Measurements from ENCODE around the gene TCFL5.
A peak's percentile ranks its signal among the peaks of the same experiment; 100 is the strongest.

TCFL5 gene

DNA sequence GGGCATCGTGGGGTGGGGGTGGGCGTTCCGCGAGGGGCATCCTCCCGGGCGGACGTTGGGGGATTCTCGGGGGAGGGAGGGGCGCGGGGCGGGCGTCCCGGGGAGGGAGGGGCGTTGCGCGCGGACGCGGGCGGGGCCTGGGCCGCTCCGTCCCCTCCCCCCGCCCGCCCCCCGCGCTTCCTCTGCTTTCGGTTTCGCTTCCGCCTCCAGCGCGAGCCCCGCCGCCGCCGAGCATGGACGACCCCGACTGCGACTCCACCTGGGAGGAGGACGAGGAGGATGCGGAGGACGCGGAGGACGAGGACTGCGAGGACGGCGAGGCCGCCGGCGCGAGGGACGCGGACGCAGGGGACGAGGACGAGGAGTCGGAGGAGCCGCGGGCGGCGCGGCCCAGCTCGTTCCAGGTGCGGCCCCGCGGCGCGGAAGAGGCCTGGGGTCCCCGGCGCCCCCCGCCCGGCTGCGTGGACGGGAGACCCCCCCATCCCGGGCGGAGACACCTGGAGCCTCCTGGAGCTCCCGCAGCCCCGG lies 56.9 kb downstream of the TCFL5 start, which contains the start of gene OGFR:
TSS of gene OGFR (plus strand) at position 209 of the 528 bp plus-strand sequence. CDS start at position 234, 25 bp downstream.
- peak within 1 kb of the TSS; percentile 88 to 97 for H3K4me3 ChIP-seq (ENCODE audit: low read depth in 1 of 2, low read length in 2 of 2)
- peaks cover 44% of the 10 kb centered on the region for H3K79me2 ChIP-seq (ENCODE audit: insufficient read depth, low read length)
- H3K36me3 ChIP-seq (ENCODE audit: insufficient read depth, low read length): peaks cover 61% of the 10 kb centered on the region
- H2AFZ ChIP-seq (ENCODE audit: low read depth, low read length): peak within 1 kb of the TSS; percentile 89
- H3K9me3 ChIP-seq (ENCODE audit: insufficient read depth, low read length, severe bottlenecking): no peaks in the 10 kb centered on the region
- DNase-seq (peak; percentile 87), ATAC-seq (ENCODE audit: insufficient read depth, low read depth) (peak; percentile 72)
- peak within 1 kb of the TSS; percentile 97 for H3K4me2 ChIP-seq (ENCODE audit: insufficient read depth, low read length)
- TF ChIP-seq, protein P1, sequence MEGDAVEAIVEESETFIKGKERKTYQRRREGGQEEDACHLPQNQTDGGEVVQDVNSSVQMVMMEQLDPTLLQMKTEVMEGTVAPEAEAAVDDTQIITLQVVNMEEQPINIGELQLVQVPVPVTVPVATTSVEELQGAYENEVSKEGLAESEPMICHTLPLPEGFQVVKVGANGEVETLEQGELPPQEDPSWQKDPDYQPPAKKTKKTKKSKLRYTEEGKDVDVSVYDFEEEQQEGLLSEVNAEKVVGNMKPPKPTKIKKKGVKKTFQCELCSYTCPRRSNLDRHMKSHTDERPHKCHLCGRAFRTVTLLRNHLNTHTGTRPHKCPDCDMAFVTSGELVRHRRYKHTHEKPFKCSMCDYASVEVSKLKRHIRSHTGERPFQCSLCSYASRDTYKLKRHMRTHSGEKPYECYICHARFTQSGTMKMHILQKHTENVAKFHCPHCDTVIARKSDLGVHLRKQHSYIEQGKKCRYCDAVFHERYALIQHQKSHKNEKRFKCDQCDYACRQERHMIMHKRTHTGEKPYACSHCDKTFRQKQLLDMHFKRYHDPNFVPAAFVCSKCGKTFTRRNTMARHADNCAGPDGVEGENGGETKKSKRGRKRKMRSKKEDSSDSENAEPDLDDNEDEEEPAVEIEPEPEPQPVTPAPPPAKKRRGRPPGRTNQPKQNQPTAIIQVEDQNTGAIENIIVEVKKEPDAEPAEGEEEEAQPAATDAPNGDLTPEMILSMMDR (IDR thresholded peaks at IDR 0.05; ENCODE audit: borderline replicate concordance, extremely low read depth, low read length, poor library complexity, severe bottlenecking): no peak
- TF ChIP-seq EZH2 (IDR thresholded peaks at IDR 0.05; ENCODE audit: borderline replicate concordance, low read depth, low read length, severe bottlenecking): no peak
- peak within 1 kb of the TSS; percentile 89 for H3K27ac ChIP-seq (ENCODE audit: low read length)
- peaks cover 45% of the 10 kb centered on the region for H4K20me1 ChIP-seq (ENCODE audit: insufficient read depth, low read length)
- peaks cover 38% of the 10 kb centered on the region for H3K4me1 ChIP-seq (ENCODE audit: insufficient read depth, low read length)
- H3K9ac ChIP-seq (ENCODE audit: low read depth, low read length): peak within 1 kb of the TSS; percentile 85
- no peaks in the 10 kb centered on the region for H3K27me3 ChIP-seq (ENCODE audit: insufficient read depth, low read length, poor library complexity)

DNA sequence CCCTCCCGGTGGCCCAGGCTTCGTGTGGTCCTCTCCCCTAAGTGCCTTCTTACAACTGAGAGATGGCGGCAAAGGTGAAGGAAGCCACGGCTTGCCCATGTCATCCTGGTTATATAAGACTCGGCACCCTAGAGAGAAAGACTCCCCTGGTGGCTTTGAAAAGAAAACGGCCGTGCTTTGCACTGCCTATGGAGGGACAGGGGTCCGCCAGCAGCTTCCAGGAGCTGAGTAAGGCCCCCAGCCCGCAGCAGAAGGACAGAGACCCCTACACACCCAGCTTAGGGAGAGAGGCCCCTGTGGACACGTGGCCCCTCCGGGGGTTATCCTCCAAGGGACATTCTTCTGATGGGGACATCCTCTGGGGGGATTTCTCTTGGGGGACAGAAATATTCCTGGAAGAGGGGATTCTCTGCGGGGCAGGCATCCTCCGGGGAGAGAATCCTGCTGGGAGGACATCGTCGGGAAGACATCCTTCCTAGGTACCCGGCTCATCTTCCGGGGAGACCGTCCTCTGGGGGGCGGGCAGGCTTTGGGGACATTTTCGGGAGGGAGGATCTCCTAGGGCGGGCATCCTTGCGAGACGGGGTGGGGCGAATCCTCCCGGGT lies 57.5 kb downstream of the TCFL5 start:
- TF ChIP-seq, protein P1 (IDR thresholded peaks at IDR 0.05; ENCODE audit: borderline replicate concordance, extremely low read depth, low read length, poor library complexity, severe bottlenecking): peak; percentile 14
- no peak for TF ChIP-seq EZH2 (IDR thresholded peaks at IDR 0.05; ENCODE audit: borderline replicate concordance, low read depth, low read length, severe bottlenecking)
- ATAC-seq (ENCODE audit: insufficient read depth, low read depth): peak; percentile 24
- Histone ChIP-seq H3K9me3 (ENCODE audit: insufficient read depth, low read length, severe bottlenecking) (no peaks in the 10 kb centered on the region), H3K4me1 (ENCODE audit: insufficient read depth, low read length) (peaks cover 38% of the 10 kb centered on the region), H4K20me1 (ENCODE audit: insufficient read depth, low read length) (peaks cover 43% of the 10 kb centered on the region), H3K4me3 (ENCODE audit: low read depth in 1 of 2, low read length in 2 of 2) (peak overlapping the region; percentile 13 to 97; a peak in 3 of 4 replicates), H3K4me2 (ENCODE audit: insufficient read depth, low read length) (peak overlapping the region; percentile 66), H2AFZ (ENCODE audit: low read depth, low read length) (peak overlapping the region; percentile 85), H3K36me3 (ENCODE audit: insufficient read depth, low read length) (peaks cover 61% of the 10 kb centered on the region), H3K27ac (ENCODE audit: low read length) (peak overlapping the region; percentile 63), H3K79me2 (ENCODE audit: insufficient read depth, low read length) (peaks cover 41% of the 10 kb centered on the region), H3K9ac (ENCODE audit: low read depth, low read length) (peak overlapping the region; percentile 47), H3K27me3 (ENCODE audit: insufficient read depth, low read length, poor library complexity) (no peaks in the 10 kb centered on the region)
- DNase-seq: no peak

DNA sequence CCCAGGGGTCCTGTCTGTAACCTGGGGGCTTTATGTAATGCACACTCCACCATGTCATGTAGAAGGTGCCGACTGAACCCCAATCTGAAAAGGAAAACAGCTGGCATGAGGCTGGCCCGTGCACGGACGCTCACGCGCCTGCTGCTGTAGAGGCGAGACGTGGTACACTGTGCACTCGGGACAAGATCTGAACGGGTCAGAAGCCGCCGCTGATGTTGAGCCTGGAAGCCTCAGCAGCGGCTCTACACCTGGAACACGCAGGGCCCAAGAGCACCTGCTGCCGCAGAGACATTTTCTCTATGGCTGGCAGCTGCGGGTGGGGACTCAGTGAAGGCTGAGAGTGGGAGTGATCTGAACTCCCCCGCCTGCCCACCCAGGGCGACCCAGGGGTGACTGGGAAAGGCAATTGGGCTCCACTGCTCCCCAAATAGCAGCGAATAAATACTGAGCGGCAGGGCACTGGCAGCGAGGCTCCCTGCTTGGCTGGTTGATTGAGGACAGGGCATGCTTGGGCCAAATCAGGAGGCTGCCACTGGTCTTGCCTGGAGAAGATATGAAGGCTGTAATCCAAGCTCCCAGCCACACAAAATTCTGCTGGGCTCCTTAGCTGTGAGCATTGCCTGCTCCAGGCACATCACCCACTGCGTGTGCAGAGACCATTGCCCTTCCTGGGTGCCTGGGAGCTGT lies 59.5 kb downstream of the TCFL5 start:
- peaks cover 46% of the 10 kb centered on the region for H4K20me1 ChIP-seq (ENCODE audit: insufficient read depth, low read length)
- peaks cover 61% of the 10 kb centered on the region for H3K36me3 ChIP-seq (ENCODE audit: insufficient read depth, low read length)
- H3K4me1 ChIP-seq (ENCODE audit: insufficient read depth, low read length): peaks cover 37% of the 10 kb centered on the region
- no peak overlapping the region for H3K9ac ChIP-seq (ENCODE audit: low read depth, low read length)
- ATAC-seq (ENCODE audit: insufficient read depth, low read depth) (no peak), DNase-seq (no peak)
- no peak overlapping the region for H3K4me2 ChIP-seq (ENCODE audit: insufficient read depth, low read length)
- peaks cover 42% of the 10 kb centered on the region for H3K79me2 ChIP-seq (ENCODE audit: insufficient read depth, low read length)
- H3K4me3 ChIP-seq (ENCODE audit: low read depth in 1 of 2, low read length in 2 of 2): no peak overlapping the region
- no peak for TF ChIP-seq EZH2 (IDR thresholded peaks at IDR 0.05; ENCODE audit: borderline replicate concordance, low read depth, low read length, severe bottlenecking)
- TF ChIP-seq, protein P1 (IDR thresholded peaks at IDR 0.05; ENCODE audit: borderline replicate concordance, extremely low read depth, low read length, poor library complexity, severe bottlenecking): no peak
- H2AFZ ChIP-seq (ENCODE audit: low read depth, low read length): no peak overlapping the region
- H3K27ac ChIP-seq (ENCODE audit: low read length): no peak overlapping the region
- H3K27me3 ChIP-seq (ENCODE audit: insufficient read depth, low read length, poor library complexity): no peaks in the 10 kb centered on the region
- no peaks in the 10 kb centered on the region for H3K9me3 ChIP-seq (ENCODE audit: insufficient read depth, low read length, severe bottlenecking)

All from DND-41 (cell line).